ENCODE measurements around the gene ARSI.

ARSI gene

GRCh38 chr5:150343994-150344631 is 41.4 kb upstream of the ARSI start:
- Histone ChIP-seq H3K9me3 (replicated peaks in 1 of 2; ENCODE audit: control insufficient read depth in 2 of 2, insufficient read depth in 1 of 2, low read depth in 1 of 2, low read length in 2 of 2) (no peaks in the 10 kb centered on the region), H3K27me3 (ENCODE audit: control insufficient read depth in 3 of 3, insufficient read depth in 3 of 3, low read depth in 1 of 3, low read length in 3 of 3) (no peaks in the 10 kb centered on the region), H3K18ac (ENCODE audit: low read length) (no peak overlapping the region), H2BK12ac (ENCODE audit: low read length) (no peak overlapping the region), H2AFZ (ENCODE audit: low read length) (peak overlapping the region; percentile 51), H3K79me1 (ENCODE audit: low read depth, low read length) (no peaks in the 10 kb centered on the region), H4K8ac (ENCODE audit: low read depth, low read length) (no peak overlapping the region), H2BK5ac (ENCODE audit: low read length) (no peak overlapping the region), H3K14ac (ENCODE audit: low read length) (no peak overlapping the region), H2BK120ac (ENCODE audit: low read depth, low read length) (no peak overlapping the region), H3K4me2 (ENCODE audit: insufficient read depth, low read length, poor library complexity, severe bottlenecking) (no peak overlapping the region), H3K4me1 (ENCODE audit: control insufficient read depth in 2 of 2, insufficient read depth in 1 of 2, low read depth in 1 of 2, low read length in 2 of 2) (peaks cover 6 to 34% of the 10 kb centered on the region in 2 donors), H3K36me3 (replicated peaks in 1 of 2; ENCODE audit: control insufficient read depth in 2 of 2, insufficient read depth in 2 of 2, low read length in 2 of 2) (no peaks in the 10 kb centered on the region), H2AK5ac (ENCODE audit: low read depth, low read length) (no peak overlapping the region), H3K9ac (ENCODE audit: low read depth, low read length, poor library complexity) (no peak overlapping the region), H2BK15ac (ENCODE audit: low read length) (no peak overlapping the region), H3K4ac (ENCODE audit: low read length) (no peak overlapping the region), H3K27ac (replicated peaks; ENCODE audit: low read length) (no peak overlapping the region), H3K23ac (ENCODE audit: low read depth, low read length, poor library complexity) (no peak overlapping the region), H4K91ac (ENCODE audit: low read depth, low read length, poor library complexity) (no peak overlapping the region), H3K4me3 (ENCODE audit: low read length in 2 of 2) (no peak overlapping the region)
- DNase-seq (ENCODE audit: low spot score) = no peak
- no CpG with 5 or more reads among the region's 7 CpGs for WGBS, 2 donors (ENCODE audit: extremely low coverage in 2 of 2, insufficient read length in 2 of 2, insufficient replicate concordance in 1 of 2)

- Histone ChIP-seq H2BK15ac (ENCODE audit: low read length) (no peak overlapping the region), H3K4me2 (ENCODE audit: insufficient read depth, low read length, poor library complexity, severe bottlenecking) (no peak overlapping the region), H3K4ac (ENCODE audit: low read length) (no peak overlapping the region), H3K23ac (ENCODE audit: low read depth, low read length, poor library complexity) (no peak overlapping the region), H3K27me3 (ENCODE audit: control insufficient read depth in 3 of 3, insufficient read depth in 3 of 3, low read depth in 1 of 3, low read length in 3 of 3) (no peaks in the 10 kb centered on the region), H3K14ac (ENCODE audit: low read length) (no peak overlapping the region), H3K36me3 (replicated peaks in 1 of 2; ENCODE audit: control insufficient read depth in 2 of 2, insufficient read depth in 2 of 2, low read length in 2 of 2) (no peaks in the 10 kb centered on the region), H4K8ac (ENCODE audit: low read depth, low read length) (no peak overlapping the region), H3K27ac (replicated peaks; ENCODE audit: low read length) (no peak overlapping the region), H2BK12ac (ENCODE audit: low read length) (no peak overlapping the region), H2AK5ac (ENCODE audit: low read depth, low read length) (no peak overlapping the region), H3K18ac (ENCODE audit: low read length) (no peak overlapping the region), H2BK5ac (ENCODE audit: low read length) (no peak overlapping the region), H3K4me1 (ENCODE audit: control insufficient read depth in 2 of 2, insufficient read depth in 1 of 2, low read depth in 1 of 2, low read length in 2 of 2) (peaks cover 6 to 28% of the 10 kb centered on the region in 2 donors), H3K79me1 (ENCODE audit: low read depth, low read length) (no peaks in the 10 kb centered on the region), H4K91ac (ENCODE audit: low read depth, low read length, poor library complexity) (no peak overlapping the region), H3K9ac (ENCODE audit: low read depth, low read length, poor library complexity) (no peak overlapping the region), H3K4me3 (ENCODE audit: low read length in 2 of 2) (no peak overlapping the region), H2AFZ (ENCODE audit: low read length) (no peak overlapping the region), H2BK120ac (ENCODE audit: low read depth, low read length) (no peak overlapping the region), H3K9me3 (replicated peaks in 1 of 2; ENCODE audit: control insufficient read depth in 2 of 2, insufficient read depth in 1 of 2, low read depth in 1 of 2, low read length in 2 of 2) (peaks cover 0 to 1% of the 10 kb centered on the region in 2 donors)
- no peak for DNase-seq (ENCODE audit: low spot score)
- WGBS, 2 donors (ENCODE audit: extremely low coverage in 2 of 2, insufficient read length in 2 of 2, insufficient replicate concordance in 1 of 2) = no CpG with 5 or more reads among the region's 5 CpGs
Measured at GRCh38 chr5:150342583-150342982, 39.9 kb upstream of the ARSI start.

- Histone ChIP-seq H2BK15ac (ENCODE audit: low read length) (no peak overlapping the region), H4K91ac (ENCODE audit: low read depth, low read length, poor library complexity) (no peak overlapping the region), H2BK5ac (ENCODE audit: low read length) (no peak overlapping the region), H3K23ac (ENCODE audit: low read depth, low read length, poor library complexity) (no peak overlapping the region), H2AFZ (ENCODE audit: low read length) (no peak overlapping the region), H3K4me2 (ENCODE audit: insufficient read depth, low read length, poor library complexity, severe bottlenecking) (no peak overlapping the region), H3K4ac (ENCODE audit: low read length) (no peak overlapping the region), H2BK120ac (ENCODE audit: low read depth, low read length) (no peak overlapping the region), H3K14ac (ENCODE audit: low read length) (no peak overlapping the region), H3K4me3 (ENCODE audit: low read length in 2 of 2) (no peak overlapping the region), H4K8ac (ENCODE audit: low read depth, low read length) (no peak overlapping the region), H2AK5ac (ENCODE audit: low read depth, low read length) (no peak overlapping the region), H3K79me1 (ENCODE audit: low read depth, low read length) (no peaks in the 10 kb centered on the region), H3K9ac (ENCODE audit: low read depth, low read length, poor library complexity) (no peak overlapping the region), H2BK12ac (ENCODE audit: low read length) (no peak overlapping the region), H3K36me3 (replicated peaks in 1 of 2; ENCODE audit: control insufficient read depth in 2 of 2, insufficient read depth in 2 of 2, low read length in 2 of 2) (no peaks in the 10 kb centered on the region), H3K9me3 (replicated peaks in 1 of 2; ENCODE audit: control insufficient read depth in 2 of 2, insufficient read depth in 1 of 2, low read depth in 1 of 2, low read length in 2 of 2) (peaks cover 0 to 1% of the 10 kb centered on the region in 2 donors), H3K27me3 (ENCODE audit: control insufficient read depth in 3 of 3, insufficient read depth in 3 of 3, low read depth in 1 of 3, low read length in 3 of 3) (no peaks in the 10 kb centered on the region), H3K4me1 (ENCODE audit: control insufficient read depth in 2 of 2, insufficient read depth in 1 of 2, low read depth in 1 of 2, low read length in 2 of 2) (peaks cover 6 to 22% of the 10 kb centered on the region in 2 donors), H3K18ac (ENCODE audit: low read length) (no peak overlapping the region), H3K27ac (replicated peaks; ENCODE audit: low read length) (no peak overlapping the region)
- no CpG with 5 or more reads among the region's 1 CpG for WGBS, 2 donors (ENCODE audit: extremely low coverage in 2 of 2, insufficient read length in 2 of 2, insufficient replicate concordance in 1 of 2)
- DNase-seq (ENCODE audit: low spot score) = no peak
Measured at GRCh38 chr5:150341989-150342388, 39.3 kb upstream of the ARSI start.

GRCh38 chr5:150341331-150341730 is 38.6 kb upstream of the ARSI start:
- Histone ChIP-seq H3K23ac (ENCODE audit: low read depth, low read length, poor library complexity) (no peak overlapping the region), H3K79me1 (ENCODE audit: low read depth, low read length) (no peaks in the 10 kb centered on the region), H3K4me3 (ENCODE audit: low read length in 2 of 2) (no peak overlapping the region), H2AK5ac (ENCODE audit: low read depth, low read length) (peak overlapping the region; percentile 30), H3K27me3 (ENCODE audit: control insufficient read depth in 3 of 3, insufficient read depth in 3 of 3, low read depth in 1 of 3, low read length in 3 of 3) (no peaks in the 10 kb centered on the region), H3K4me1 (ENCODE audit: control insufficient read depth in 2 of 2, insufficient read depth in 1 of 2, low read depth in 1 of 2, low read length in 2 of 2) (peaks cover 6 to 16% of the 10 kb centered on the region in 2 donors), H4K8ac (ENCODE audit: low read depth, low read length) (no peak overlapping the region), H3K9ac (ENCODE audit: low read depth, low read length, poor library complexity) (no peak overlapping the region), H2BK15ac (ENCODE audit: low read length) (peak overlapping the region; percentile 47), H3K4me2 (ENCODE audit: insufficient read depth, low read length, poor library complexity, severe bottlenecking) (no peak overlapping the region), H2AFZ (ENCODE audit: low read length) (no peak overlapping the region), H3K36me3 (replicated peaks in 1 of 2; ENCODE audit: control insufficient read depth in 2 of 2, insufficient read depth in 2 of 2, low read length in 2 of 2) (no peaks in the 10 kb centered on the region), H3K14ac (ENCODE audit: low read length) (no peak overlapping the region), H2BK120ac (ENCODE audit: low read depth, low read length) (no peak overlapping the region), H2BK5ac (ENCODE audit: low read length) (no peak overlapping the region), H2BK12ac (ENCODE audit: low read length) (peak overlapping the region; percentile 35), H3K18ac (ENCODE audit: low read length) (peak overlapping the region; percentile 1), H3K27ac (replicated peaks; ENCODE audit: low read length) (no peak overlapping the region), H3K4ac (ENCODE audit: low read length) (no peak overlapping the region), H3K9me3 (replicated peaks in 1 of 2; ENCODE audit: control insufficient read depth in 2 of 2, insufficient read depth in 1 of 2, low read depth in 1 of 2, low read length in 2 of 2) (peaks cover 0 to 1% of the 10 kb centered on the region in 2 donors), H4K91ac (ENCODE audit: low read depth, low read length, poor library complexity) (peak overlapping the region; percentile 0)
- WGBS, 2 donors (ENCODE audit: extremely low coverage in 2 of 2, insufficient read length in 2 of 2, insufficient replicate concordance in 1 of 2) = no CpG with 5 or more reads among the region's 4 CpGs
- DNase-seq (ENCODE audit: low spot score) = no peak

Measured in neuronal stem cell (in vitro differentiated cells).